CD8-positive, alpha-beta memory T cell (primary cell): ENCODE results near the gene RANBP3. TPM values are rescaled to one million over a fixed set of nuclear protein-coding genes. Genes with fewer than 3 reads are reported as not detected.

Experiments
- CTCF ChIA-PET: fragments of 350-600 bp; sonication (Branson Sonifier 250); formaldehyde crosslinking; loops from one replicate; lab custom pipeline; 2021; ENCODE audit warnings: antibody characterized with exemption; lab: Charles Lee
- POLR2A ChIA-PET: fragments of 350-600 bp; sonication (Branson Sonifier 250); formaldehyde crosslinking; loops from one replicate; lab custom pipeline; 2021; ENCODE audit warnings: antibody characterized with exemption; lab: Charles Lee
- DNase-seq, 5 donors: peaks; one replicate each; pipeline versions ENCODE4 v3.0.0 to v3.0.0-alpha.2; 2020 to 2022; ENCODE audit warnings: mixed read lengths in 1 of 5
- H3K27ac ChIP-seq: one replicate; pipeline ENCODE4 v1.7.0; 2013; ENCODE audit warnings: low read depth, mild to moderate bottlenecking, low read length, moderate library complexity
- H3K27me3 ChIP-seq: 2 replicates; pipeline ENCODE4 v1.7.0; 2013; ENCODE audit warnings: low read length, mild to moderate bottlenecking; ENCODE audit not compliant: insufficient read depth, poor library complexity, severe bottlenecking
- H3K36me3 ChIP-seq: 2 replicates; pipeline ENCODE4 v1.7.0; 2013; ENCODE audit warnings: mild to moderate bottlenecking, low read length, moderate library complexity; ENCODE audit not compliant: insufficient read depth
- H3K4me1 ChIP-seq: 2 replicates; pipeline ENCODE4 v1.7.0; 2013; ENCODE audit warnings: mild to moderate bottlenecking, low read length, moderate library complexity; ENCODE audit not compliant: insufficient read depth
- H3K4me3 ChIP-seq: 2 replicates; pipeline ENCODE4 v1.7.0; 2013; ENCODE audit warnings: mild to moderate bottlenecking, low read length
- H3K9me3 ChIP-seq: 2 replicates; pipeline ENCODE4 v1.7.0; 2013; ENCODE audit warnings: mild to moderate bottlenecking, low read length
- H3K27ac Mint-ChIP-seq, 8 donors: one replicate each; pipeline ENCODE4 v1.8.0; 2020 to 2021; ENCODE audit warnings: mixed read lengths in 8 of 8, mild to moderate bottlenecking in 6 of 8, inconsistent platforms in 3 of 8, moderate library complexity in 3 of 8
- H3K27me3 Mint-ChIP-seq, 2 donors: one replicate each; pipeline ENCODE4 v1.8.0; 2020 to 2021; ENCODE audit warnings: mixed read lengths in 2 of 2, mild to moderate bottlenecking in 1 of 2, moderate library complexity in 1 of 2
- H3K36me3 Mint-ChIP-seq, 3 donors: one replicate each; pipeline ENCODE4 v1.8.0; 2020 to 2021; ENCODE audit warnings: mixed read lengths in 3 of 3, inconsistent platforms in 1 of 3, mild to moderate bottlenecking in 1 of 3
- H3K4me1 Mint-ChIP-seq, 3 donors: one replicate each; pipeline ENCODE4 v1.8.0; 2020 to 2021; ENCODE audit warnings: mixed read lengths in 3 of 3, inconsistent platforms in 1 of 3, mild to moderate bottlenecking in 1 of 3
- H3K4me3 Mint-ChIP-seq, 7 donors: one replicate each; pipeline ENCODE4 v1.8.0; 2020 to 2021; ENCODE audit warnings: mixed read lengths in 7 of 7, mild to moderate bottlenecking in 6 of 7, moderate library complexity in 4 of 7, inconsistent platforms in 2 of 7
- H3K9me3 Mint-ChIP-seq, 5 donors: one replicate each; pipeline ENCODE4 v1.8.0; 2020 to 2022; ENCODE audit warnings: mixed read lengths in 5 of 5, mild to moderate bottlenecking in 3 of 5, moderate library complexity in 2 of 5, inconsistent platforms in 1 of 5
- polyA plus RNA-seq: library from polyadenylated mRNA; unstranded; fragments of 300-500 nt; fragmentation: Illumina TruSeq; gene quantifications from one replicate; pipeline ENCODE4 v1.2.3, GENCODE V29; 2021
- total RNA-seq, 2 experiments: library from RNA; stranded (reverse); gene quantifications; one replicate each; pipeline ENCODE4 v1.2.3, GENCODE V29; 2021

The RANBP3 gene
- total and polyA plus RNA-seq, 3 experiments from 2014 or later, result 9.7 to 97.6 (median 94.8) TPM

- POLR2A ChIA-PET, result no interaction called here
- H3K4me1 Mint-ChIP-seq, result peaks cover 67 to 92% (median 77%) of the 10 kb centered on the region in 3 donors
- peaks cover 0 to 63% (median 3%) of the 10 kb centered on the region in 3 donors for H3K36me3 Mint-ChIP-seq
- no peak overlapping the region for H3K27ac ChIP-seq
- H3K27me3 ChIP-seq, result no peaks in the 10 kb centered on the region
- no peak for DNase-seq
- H3K9me3 Mint-ChIP-seq, result no peaks in the 10 kb centered on the region
- H3K36me3 ChIP-seq, result peaks cover 13% of the 10 kb centered on the region
- H3K27ac Mint-ChIP-seq, result peak overlapping the region in 4 of 8 donors; percentile 21 to 33 (median 30)
- peaks cover 65% of the 10 kb centered on the region for H3K4me1 ChIP-seq
- peaks cover 0 to 2% of the 10 kb centered on the region in 2 donors for H3K27me3 Mint-ChIP-seq
- CTCF ChIA-PET, result no interaction called here
- H3K9me3 ChIP-seq, result no peaks in the 10 kb centered on the region
- H3K4me3 Mint-ChIP-seq, result peak overlapping the region in 2 of 7 donors; percentile 54 to 56
- no peak overlapping the region for H3K4me3 ChIP-seq
These were observed 4.6 kb downstream of the RANBP3 start for GRCh38 chr19:5973376-5973775.

DNA sequence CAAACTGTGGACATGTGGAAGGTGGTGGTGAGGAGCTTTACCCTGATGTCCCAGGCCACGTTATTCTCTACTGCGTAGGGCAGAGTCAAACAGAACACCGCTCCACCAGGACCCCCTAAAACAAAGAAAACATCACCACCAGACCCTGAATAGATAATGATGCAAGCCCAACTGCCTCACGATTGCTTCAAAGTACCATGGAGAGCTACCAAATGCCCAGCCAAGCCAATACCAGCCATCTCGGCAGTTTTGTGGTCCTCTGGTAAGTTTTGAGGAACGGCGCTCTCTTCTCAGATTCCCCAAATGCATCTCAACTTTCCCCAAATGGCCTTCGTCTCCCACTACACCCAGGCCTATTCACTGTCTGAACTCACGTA, 5.6 kb downstream of the RANBP3 start:
- H3K36me3 ChIP-seq, result peaks cover 13% of the 10 kb centered on the region
- no peaks in the 10 kb centered on the region for H3K27me3 ChIP-seq
- no peaks in the 10 kb centered on the region for H3K9me3 ChIP-seq
- H3K27ac ChIP-seq, result no peak overlapping the region
- Mint-ChIP-seq H3K9me3 (no peaks in the 10 kb centered on the region), H3K36me3 (peaks cover 0 to 62% (median 4%) of the 10 kb centered on the region in 3 donors), H3K4me1 (peaks cover 69 to 95% (median 84%) of the 10 kb centered on the region in 3 donors), H3K27ac (peak overlapping the region in 7 of 8 donors; percentile 35 to 86 (median 56)), H3K4me3 (peak overlapping the region in 2 of 7 donors; percentile 38 to 45), H3K27me3 (no peaks in the 10 kb centered on the region)
- DNase-seq, result no peak
- no peak overlapping the region for H3K4me3 ChIP-seq
- H3K4me1 ChIP-seq, result peaks cover 74% of the 10 kb centered on the region
- ChIA-PET CTCF (interaction anchor here (0.9 to 2.1 kb wide), 4 partner anchors 10 to 168 kb away, joined by 3 to 9 read pairs (median 5); no protein-coding TSS in a partner anchor), POLR2A (interaction anchor here (1.1 kb wide), 1 partner anchor 10 kb away, joined by 3 read pairs; no protein-coding TSS in a partner anchor)

DNA sequence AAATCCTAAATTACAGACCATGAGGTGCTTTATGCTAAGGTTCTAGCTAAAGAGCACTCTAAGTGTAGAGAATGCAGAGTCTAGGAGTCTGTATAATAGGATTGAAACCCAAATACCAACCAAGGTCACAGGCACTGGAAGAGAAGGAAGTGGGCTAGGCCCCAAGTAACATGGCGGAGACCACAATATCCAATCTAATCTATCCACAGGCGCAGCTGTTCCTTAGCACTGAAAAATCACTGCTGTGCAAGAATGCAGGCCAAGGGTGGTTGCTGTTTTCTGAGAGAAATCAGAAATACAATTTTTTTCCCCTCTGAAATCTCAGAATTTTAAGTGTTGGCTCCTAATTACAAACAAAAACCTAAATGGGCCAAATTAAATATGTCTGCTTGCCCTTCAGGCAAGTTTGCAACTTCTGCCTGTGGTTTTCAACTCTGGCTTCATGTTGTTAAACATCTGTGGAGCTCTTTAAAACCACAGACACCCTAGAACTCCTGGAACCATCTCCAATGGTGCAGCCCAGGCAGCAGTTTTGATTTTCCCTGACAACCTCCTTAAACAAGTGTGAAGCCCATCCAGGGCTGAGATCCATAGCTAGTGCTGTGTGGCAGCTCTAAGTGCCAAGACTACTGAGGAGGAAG, 6.1 kb downstream of the RANBP3 start:
- Histone ChIP-seq H3K27me3 (no peaks in the 10 kb centered on the region), H3K9me3 (no peaks in the 10 kb centered on the region), H3K4me1 (peaks cover 71% of the 10 kb centered on the region), H3K4me3 (no peak overlapping the region), H3K36me3 (peaks cover 13% of the 10 kb centered on the region), H3K27ac (no peak overlapping the region)
- CTCF ChIA-PET, result interaction anchor here (0.9 to 2.1 kb wide), 5 partner anchors 10 to 168 kb away, joined by 3 to 9 read pairs (median 5); no protein-coding TSS in a partner anchor
- Mint-ChIP-seq H3K27ac (peak overlapping the region; percentile 3 to 85 (median 56)), H3K36me3 (peaks cover 0 to 59% (median 4%) of the 10 kb centered on the region in 3 donors), H3K4me3 (peak overlapping the region in 2 of 7 donors; percentile 38 to 45), H3K27me3 (no peaks in the 10 kb centered on the region), H3K4me1 (peaks cover 68 to 95% (median 84%) of the 10 kb centered on the region in 3 donors), H3K9me3 (no peaks in the 10 kb centered on the region)
- DNase-seq, result no peak
- POLR2A ChIA-PET, result interaction anchor here (1.1 kb wide), 1 partner anchor 10 kb away, joined by 3 read pairs; no protein-coding TSS in a partner anchor

DNA sequence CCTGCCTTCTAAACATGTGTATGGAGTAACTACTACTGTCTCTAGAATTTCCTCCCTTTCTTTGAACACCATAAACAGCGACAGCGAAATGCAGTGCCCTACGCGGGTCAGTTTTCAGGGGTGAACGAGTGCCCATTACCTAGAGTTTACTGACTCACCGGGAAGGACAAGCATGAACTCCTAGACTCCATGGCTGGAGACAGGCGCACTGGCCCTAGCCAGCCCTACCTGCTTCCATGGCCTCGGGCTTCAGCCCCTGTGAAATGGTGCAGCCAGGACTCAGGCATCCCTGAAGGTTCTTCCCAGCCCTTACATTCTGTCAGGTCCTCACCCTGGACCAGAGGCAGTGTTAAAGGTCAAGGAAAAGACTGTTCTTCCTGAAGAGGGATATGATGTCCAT, 8.5 kb downstream of the RANBP3 start:
- H3K27ac ChIP-seq, result no peak overlapping the region

GRCh38 chr19:5968431-5969373, 9.2 kb downstream of the RANBP3 start:
- Mint-ChIP-seq H3K27me3 (no peaks in the 10 kb centered on the region), H3K4me3 (peak overlapping the region in 1 of 7 donors; percentile 92), H3K36me3 (peaks cover 0 to 57% (median 1%) of the 10 kb centered on the region in 3 donors), H3K9me3 (no peaks in the 10 kb centered on the region), H3K27ac (peak overlapping the region; percentile 23 to 91 (median 76)), H3K4me1 (peaks cover 68 to 95% (median 83%) of the 10 kb centered on the region in 3 donors)
- peaks cover 8% of the 10 kb centered on the region for H3K36me3 ChIP-seq
- H3K27ac ChIP-seq, result peak overlapping the region; percentile 43
- no peak for DNase-seq
- ChIA-PET POLR2A (interaction anchor here (1.2 kb wide), 1 partner anchor 10 kb away, joined by 6 read pairs; the partner anchor contains the start of gene RANBP3), CTCF (interaction anchor here (0.9 to 3.4 kb wide), 14 partner anchors 9 to 165 kb away, joined by 3 to 43 read pairs (median 8); partner anchors contain the start of genes NDUFA11, RANBP3 and VMAC)
- no peaks in the 10 kb centered on the region for H3K27me3 ChIP-seq
- no peak overlapping the region for H3K4me3 ChIP-seq
- H3K9me3 ChIP-seq, result no peaks in the 10 kb centered on the region
- peaks cover 70% of the 10 kb centered on the region for H3K4me1 ChIP-seq

More for the DNA sequence above, 8.5 kb downstream of the RANBP3 start:
- Mint-ChIP-seq H3K36me3 (peaks cover 0 to 59% (median 1%) of the 10 kb centered on the region in 3 donors), H3K27ac (peak overlapping the region in 6 of 8 donors; percentile 23 to 89 (median 54)), H3K4me1 (peaks cover 67 to 94% (median 81%) of the 10 kb centered on the region in 3 donors), H3K9me3 (no peaks in the 10 kb centered on the region), H3K27me3 (no peaks in the 10 kb centered on the region), H3K4me3 (no peak overlapping the region)
- CTCF ChIA-PET, result interaction anchor here (2.8 to 3.4 kb wide), 2 partner anchors 18 to 53 kb away, joined by 19 to 38 read pairs; no protein-coding TSS in a partner anchor
- POLR2A ChIA-PET, result interaction anchor here (1.1 kb wide), 1 partner anchor 10 kb away, joined by 7 read pairs; no protein-coding TSS in a partner anchor
- Histone ChIP-seq H3K4me3 (no peak overlapping the region), H3K27me3 (no peaks in the 10 kb centered on the region), H3K9me3 (no peaks in the 10 kb centered on the region), H3K4me1 (peaks cover 68% of the 10 kb centered on the region), H3K36me3 (peaks cover 13% of the 10 kb centered on the region)
- DNase-seq, result no peak

GRCh38 chr19:5967994-5968430, 9.9 kb downstream of the RANBP3 start:
- Histone ChIP-seq H3K36me3 (peaks cover 3% of the 10 kb centered on the region), H3K27ac (peak overlapping the region; percentile 43), H3K9me3 (no peaks in the 10 kb centered on the region), H3K4me1 (peaks cover 77% of the 10 kb centered on the region), H3K4me3 (no peak overlapping the region), H3K27me3 (no peaks in the 10 kb centered on the region)
- Mint-ChIP-seq H3K4me1 (peaks cover 70 to 95% (median 84%) of the 10 kb centered on the region in 3 donors), H3K36me3 (peaks cover 0 to 51% (median 1%) of the 10 kb centered on the region in 3 donors), H3K9me3 (no peaks in the 10 kb centered on the region), H3K27ac (peak overlapping the region; percentile 43 to 91 (median 88)), H3K27me3 (no peaks in the 10 kb centered on the region), H3K4me3 (peak overlapping the region in 3 of 7 donors; percentile 7 to 92 (median 67))
- ChIA-PET POLR2A (interaction anchor here (1.2 kb wide), 1 partner anchor 10 kb away, joined by 6 read pairs; the partner anchor contains the start of gene RANBP3), CTCF (interaction anchor here (0.9 to 3.4 kb wide), 16 partner anchors 8 to 164 kb away, joined by 3 to 43 read pairs (median 7); partner anchors contain the start of genes NDUFA11, RANBP3 and VMAC)
- peak; percentile 34 to 68 (median 49) for DNase-seq

DNA sequence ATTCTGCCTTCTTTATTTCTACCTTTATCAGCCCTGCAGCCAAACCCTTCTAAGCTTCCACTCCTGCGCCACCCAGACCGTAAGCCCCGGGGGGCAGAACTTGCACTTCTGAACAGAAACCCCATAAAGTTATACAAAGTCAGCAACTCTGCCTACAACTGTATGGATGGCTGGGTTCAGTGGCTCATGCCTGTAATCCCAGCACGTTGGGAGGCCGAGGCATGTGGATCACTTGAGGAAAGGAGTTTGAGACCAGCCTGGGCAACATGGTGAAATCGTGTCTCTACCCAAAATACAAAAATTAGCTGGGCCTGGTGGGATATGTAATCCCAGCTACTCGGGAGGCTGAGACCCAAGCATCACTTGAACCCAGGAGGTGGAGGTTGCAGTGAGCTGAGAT, 10.4 kb downstream of the RANBP3 start:
- Mint-ChIP-seq H3K4me1 (peaks cover 71 to 95% (median 85%) of the 10 kb centered on the region in 3 donors), H3K9me3 (no peaks in the 10 kb centered on the region), H3K27me3 (no peaks in the 10 kb centered on the region), H3K4me3 (peak overlapping the region in 1 of 7 donors; percentile 80), H3K36me3 (peaks cover 0 to 48% (median 1%) of the 10 kb centered on the region in 3 donors), H3K27ac (peak overlapping the region; percentile 29 to 91 (median 83))
- Histone ChIP-seq H3K27me3 (no peaks in the 10 kb centered on the region), H3K4me1 (peaks cover 79% of the 10 kb centered on the region), H3K36me3 (peaks cover 3% of the 10 kb centered on the region), H3K4me3 (no peak overlapping the region), H3K27ac (no peak overlapping the region), H3K9me3 (no peaks in the 10 kb centered on the region)
- DNase-seq, result no peak
- ChIA-PET POLR2A (interaction anchor here (1.2 kb wide), 1 partner anchor 11 kb away, joined by 6 read pairs; the partner anchor contains the start of gene RANBP3), CTCF (interaction anchor here (0.9 to 3.4 kb wide), 16 partner anchors 8 to 163 kb away, joined by 3 to 43 read pairs (median 7); partner anchors contain the start of genes NDUFA11, RANBP3 and VMAC)
